Natural killer cell (primary cell): ENCODE results near the gene IL13. TPM values are rescaled to one million over a fixed set of nuclear protein-coding genes. Genes with fewer than 3 reads are reported as not detected.

Experiments
- ATAC-seq, 3 donors: fragments of 150-1000 bp in 2 of 3; fragments of 200-7000 bp in 1 of 3; cut with Tn5 transposase; 1 replicate in 1 of 3; 2 replicates in 2 of 3; pipeline ENCODE4 v1.10.0; 2021; ENCODE audit warnings: mild to moderate bottlenecking in 2 of 3, moderate library complexity in 2 of 3
- DNase-seq, 2 donors: peaks; one replicate each; pipeline versions ENCODE4 v3.0.0 to v3.0.0-alpha.2; 2013 to 2021; ENCODE audit warnings: mixed read lengths in 1 of 2
- H3K27ac ChIP-seq: one replicate; pipeline ENCODE4 v1.5.1; 2013; ENCODE audit warnings: mild to moderate bottlenecking, low read length
- H3K27me3 ChIP-seq: one replicate; pipeline ENCODE4 v1.6.1; 2013; ENCODE audit warnings: low read length; ENCODE audit not compliant: control insufficient read depth, insufficient read depth
- H3K36me3 ChIP-seq: one replicate; pipeline ENCODE4 v1.6.1; 2013; ENCODE audit warnings: low read length; ENCODE audit not compliant: control insufficient read depth, insufficient read depth
- H3K4me1 ChIP-seq: one replicate; pipeline ENCODE4 v1.6.1; 2013; ENCODE audit warnings: low read length; ENCODE audit not compliant: control insufficient read depth, insufficient read depth
- H3K4me3 ChIP-seq: one replicate; pipeline ENCODE4 v1.5.1; 2013; ENCODE audit warnings: low read length
- H3K9me3 ChIP-seq: one replicate; pipeline ENCODE4 v1.6.1; 2013; ENCODE audit warnings: low read length; ENCODE audit not compliant: control insufficient read depth, insufficient read depth
- H3K27ac Mint-ChIP-seq, 2 donors: one replicate each; pipeline ENCODE4 v1.8.0; 2022; ENCODE audit warnings: mild to moderate bottlenecking in 2 of 2, mixed read lengths in 2 of 2, moderate library complexity in 1 of 2
- H3K27me3 Mint-ChIP-seq, 2 donors: one replicate each; pipeline ENCODE4 v1.8.0; 2022; ENCODE audit warnings: low read depth in 2 of 2, mixed read lengths in 2 of 2
- H3K36me3 Mint-ChIP-seq: one replicate; pipeline ENCODE4 v1.8.0; 2022; ENCODE audit warnings: mixed read lengths
- H3K4me1 Mint-ChIP-seq, 2 donors: one replicate each; pipeline ENCODE4 v1.8.0; 2022; ENCODE audit warnings: mixed read lengths in 2 of 2
- H3K4me3 Mint-ChIP-seq: one replicate; pipeline ENCODE4 v1.8.0; 2022; ENCODE audit warnings: mild to moderate bottlenecking, moderate library complexity, mixed read lengths
- H3K9me3 Mint-ChIP-seq, 2 donors: one replicate each; pipeline ENCODE4 v1.8.0; 2022; ENCODE audit warnings: mixed read lengths in 2 of 2
- CTCF ChIP-seq: fragments of 200-600 bp; IDR thresholded peaks from one replicate; pipeline ENCODE4 v1.8.0; 2022; ENCODE audit warnings: antibody characterized with exemption
- WGBS: methylation state at CpG from one replicate; pipeline ENCODE4 v1.1.7; 2013; ENCODE audit warnings: missing lambda C conversion rate; ENCODE audit not compliant: insufficient coverage; 5-methylcytosine and 5-hydroxymethylcytosine counted together
- intact Hi-C: fragments of 100-400 bp; cut with micrococcal nuclease; formaldehyde crosslinking; loops from one replicate; pipeline ENCODE4 v1.14.2; 2022
- total RNA-seq, 4 donors: library from RNA; stranded (reverse); fragments of 120-200 nt in 1 of 4; gene quantifications; one replicate each; pipeline versions ENCODE4 v1.2.3 to v1.2.4, GENCODE V29; 2013 to 2022

The IL13 gene
- total RNA-seq, 3 donors from 2014 or later (not counting 1 experiment from before 2014, with no cell fraction given): 0.80 to 1.4 TPM; not detected in 1

GRCh38 chr5:132679717-132680380 lies 21.9 kb downstream of the IL13 start:
- WGBS: 95% methylated on average over 15 of the region's 15 CpGs
- TF ChIP-seq CTCF: no peak
- no peak overlapping the region for H3K4me3 Mint-ChIP-seq
- no peaks in the 10 kb centered on the region for H3K36me3 Mint-ChIP-seq
- H3K9me3 Mint-ChIP-seq: no peaks in the 10 kb centered on the region
- Histone ChIP-seq H3K36me3 (no peaks in the 10 kb centered on the region), H3K27ac (no peak overlapping the region), H3K27me3 (no peaks in the 10 kb centered on the region), H3K9me3 (no peaks in the 10 kb centered on the region), H3K4me3 (no peak overlapping the region), H3K4me1 (peaks cover 12% of the 10 kb centered on the region)
- H3K27ac Mint-ChIP-seq: no peak overlapping the region
- ATAC-seq (no peak), DNase-seq (no peak)
- intact Hi-C loops: no loop called here
- H3K4me1 Mint-ChIP-seq: peaks cover 2 to 12% of the 10 kb centered on the region in 2 donors
- peaks cover 5 to 11% of the 10 kb centered on the region in 2 donors for H3K27me3 Mint-ChIP-seq

GRCh38 chr5:132680780-132681475 lies 23.0 kb downstream of the IL13 start:
- WGBS: 94% methylated on average over 8 of the region's 8 CpGs

GRCh38 chr5:132681476-132681831 lies 23.5 kb downstream of the IL13 start:
- Mint-ChIP-seq H3K27me3 (peaks cover 5% of the 10 kb centered on the region in 2 donors), H3K9me3 (no peaks in the 10 kb centered on the region)
- 60% methylated on average over 2 of the region's 2 CpGs for WGBS

More at GRCh38 chr5:132680780-132681475, 23.0 kb downstream of the IL13 start:
- Mint-ChIP-seq H3K27me3 (peaks cover 5 to 10% of the 10 kb centered on the region in 2 donors), H3K36me3 (no peaks in the 10 kb centered on the region), H3K4me1 (peaks cover 7 to 16% of the 10 kb centered on the region in 2 donors), H3K9me3 (no peaks in the 10 kb centered on the region), H3K4me3 (no peak overlapping the region), H3K27ac (no peak overlapping the region)
- intact Hi-C loops: no loop called here
- TF ChIP-seq CTCF: no peak
- DNase-seq (no peak), ATAC-seq (no peak)
- no peaks in the 10 kb centered on the region for H3K9me3 ChIP-seq
- peaks cover 5% of the 10 kb centered on the region for H3K4me1 ChIP-seq
- no peaks in the 10 kb centered on the region for H3K36me3 ChIP-seq
- no peaks in the 10 kb centered on the region for H3K27me3 ChIP-seq
- no peak overlapping the region for H3K4me3 ChIP-seq
- no peak overlapping the region for H3K27ac ChIP-seq

More at GRCh38 chr5:132681476-132681831, 23.5 kb downstream of the IL13 start:
- Histone ChIP-seq H3K36me3 (no peaks in the 10 kb centered on the region), H3K27me3 (no peaks in the 10 kb centered on the region), H3K4me3 (no peak overlapping the region), H3K9me3 (no peaks in the 10 kb centered on the region), H3K4me1 (no peaks in the 10 kb centered on the region), H3K27ac (no peak overlapping the region)
- no peak for DNase-seq
- intact Hi-C loops: no loop called here
- Mint-ChIP-seq H3K4me3 (no peak overlapping the region), H3K36me3 (no peaks in the 10 kb centered on the region), H3K4me1 (peaks cover 7 to 11% of the 10 kb centered on the region in 2 donors), H3K27ac (no peak overlapping the region)
- ATAC-seq: no peak
- no peak for TF ChIP-seq CTCF
